PC-3 (cell line): ENCODE measurements around the gene IL17RC.

ENCODE experiments used
- CTCF ChIP-seq: fragments of 300-600 bp; sonication (generic); conservative IDR thresholded peaks from 2 replicates; pipeline ENCODE4 v1.5.1; 2017; ENCODE audit warnings: antibody characterized with exemption, low read depth, mild to moderate bottlenecking, low read length
- EZH2 ChIP-seq: fragments of 300-600 bp; sonication (generic); IDR thresholded peaks from one replicate; pipeline ENCODE4 v1.6.1; 2017; ENCODE audit warnings: antibody characterized with exemption, mild to moderate bottlenecking, low read length; ENCODE audit not compliant: unreplicated experiment
- EZH2phosphoT487 ChIP-seq: fragments of 300-600 bp; sonication (generic); IDR thresholded peaks from 2 replicates; pipeline ENCODE4 v1.6.1; 2018; ENCODE audit warnings: mild to moderate bottlenecking, antibody characterized with exemption, low read length, borderline replicate concordance

GRCh38 chr3:9946112-9947024 is 29.5 kb downstream of the IL17RC start:
- TF ChIP-seq CTCF (peak; percentile 71), EZH2 (no peak), EZH2phosphoT487 (no peak)
